Ovary (tissue), 3 donors: ENCODE data around the gene GPR34.

Source experiments
- CTCF ChIP-seq, 3 donors: fragments of 450-650 bp in 2 of 3; fragments of 200-600 bp in 1 of 3; IDR thresholded peaks; one replicate each; pipeline versions ENCODE4 v1.5.1 to v1.8.0; 2016 to 2022; ENCODE audit warnings: antibody characterized with exemption in 3 of 3, mild to moderate bottlenecking in 1 of 3
- POLR2A ChIP-seq: fragments of 450-650 bp; IDR thresholded peaks from one replicate; pipeline ENCODE4 v1.6.1; 2017; ENCODE audit warnings: antibody characterized with exemption, mild to moderate bottlenecking, moderate library complexity
- donor health status: DM: no; HTN: no; CAD: no.

GRCh38 chrX:41695426-41695825 lies 6.7 kb downstream of the GPR34 start:
- TF ChIP-seq CTCF (IDR thresholded peaks at IDR 0.05) (no peak), POLR2A (no peak)
